ENCODE results near the gene EFNA5. TPM values are rescaled to one million over a fixed set of nuclear protein-coding genes. Genes with fewer than 3 reads are reported as not detected.

The EFNA5 gene
- total RNA-seq, 1 experiment from 2014 or later: 42.7 TPM

GRCh38 chr5:107460789-107461188 lies 209.9 kb downstream of the EFNA5 start:
- H3K4me3 ChIP-seq: no peak overlapping the region
- no peak overlapping the region for H3K4me2 ChIP-seq
- ChIA-PET POLR2A (ENCODE audit: unreplicated experiment) (interaction anchor here (0.7 kb wide), 1 partner anchor 8 kb away, joined by 3 read pairs; no protein-coding TSS in a partner anchor), CTCF (no interaction called here)
- H3K27me3 ChIP-seq (ENCODE audit: insufficient read depth, low read depth): no peaks in the 10 kb centered on the region
- peaks cover 8% of the 10 kb centered on the region; the same call in 1 of the 2 replicates for H3F3A ChIP-seq (ENCODE audit: insufficient read depth, low read depth)
- H2AFZ ChIP-seq: no peak overlapping the region
- intact Hi-C loops (cut with micrococcal nuclease; ENCODE audit: unreplicated experiment): no loop called here
- no peak for DNase-seq
- peaks cover 43% of the 10 kb centered on the region for H3K4me1 ChIP-seq (replicated peaks; ENCODE audit: insufficient read depth)
- H3K27ac ChIP-seq: no peak overlapping the region
- H3K36me3 ChIP-seq (ENCODE audit: low read depth): 0 out of 2 replicates have a peak, but pooled peaks cover 4% of the 10 kb centered on the region
- no peak for TF ChIP-seq EZH2 (IDR thresholded peaks at IDR 0.05; ENCODE audit: low read depth)
- no peak for TF ChIP-seq CTCF (conservative IDR thresholded peaks at IDR 0.05)
- peaks cover 100% of the 10 kb centered on the region for H3K79me2 ChIP-seq (ENCODE audit: low read depth)
- H3K9me3 ChIP-seq (ENCODE audit: insufficient read depth, low read depth): no peaks in the 10 kb centered on the region; the same call in 1 of the 2 replicates
- H3K9me2 ChIP-seq (ENCODE audit: insufficient read depth): no peaks in the 10 kb centered on the region
- BruUV-seq (replicated peaks): no TSS peak
- H4K20me1 ChIP-seq (ENCODE audit: insufficient read depth): no peaks in the 10 kb centered on the region

- H3K4me3 ChIP-seq: no peak overlapping the region
- H4K20me1 ChIP-seq (ENCODE audit: insufficient read depth): no peaks in the 10 kb centered on the region
- H3K27ac ChIP-seq: no peak overlapping the region
- POLR2A ChIA-PET (ENCODE audit: unreplicated experiment): no interaction called here
- intact Hi-C loops (cut with micrococcal nuclease; ENCODE audit: unreplicated experiment): no loop called here
- peaks cover 20% of the 10 kb centered on the region; the same call in 1 of the 2 replicates for H3F3A ChIP-seq (ENCODE audit: insufficient read depth, low read depth)
- no peaks in the 10 kb centered on the region for H3K36me3 ChIP-seq (ENCODE audit: low read depth)
- no peak overlapping the region for H2AFZ ChIP-seq
- CTCF ChIA-PET: no interaction called here
- no peak overlapping the region for H3K4me2 ChIP-seq
- H3K27me3 ChIP-seq (ENCODE audit: insufficient read depth, low read depth): no peaks in the 10 kb centered on the region
- H3K9me2 ChIP-seq (ENCODE audit: insufficient read depth): no peaks in the 10 kb centered on the region
- no peak for TF ChIP-seq CTCF (conservative IDR thresholded peaks at IDR 0.05)
- no peak for DNase-seq
- no peaks in the 10 kb centered on the region; the same call in 1 of the 2 replicates for H3K9me3 ChIP-seq (ENCODE audit: insufficient read depth, low read depth)
- H3K4me1 ChIP-seq (replicated peaks; ENCODE audit: insufficient read depth): peaks cover 45% of the 10 kb centered on the region
- peaks cover 99% of the 10 kb centered on the region for H3K79me2 ChIP-seq (ENCODE audit: low read depth)
- no TSS peak for BruUV-seq (replicated peaks)
Measured at GRCh38 chr5:107459605-107460004, 211.1 kb downstream of the EFNA5 start.

- no peaks in the 10 kb centered on the region; the same call in 1 of the 2 replicates for H3K9me3 ChIP-seq (ENCODE audit: insufficient read depth, low read depth)
- no peak overlapping the region for H2AFZ ChIP-seq
- no TSS peak for BruUV-seq (replicated peaks)
- intact Hi-C loops (cut with micrococcal nuclease; ENCODE audit: unreplicated experiment): no loop called here
- DNase-seq: no peak
- no peak overlapping the region for H3K4me2 ChIP-seq
- no peak overlapping the region for H3K4me3 ChIP-seq
- peaks cover 53% of the 10 kb centered on the region for H3K4me1 ChIP-seq (replicated peaks; ENCODE audit: insufficient read depth)
- POLR2A ChIA-PET (ENCODE audit: unreplicated experiment): interaction anchor here (0.5 kb wide), 1 partner anchor 214 kb away, joined by 18 read pairs; no protein-coding TSS in a partner anchor
- CTCF ChIA-PET: no interaction called here
- H3K27me3 ChIP-seq (ENCODE audit: insufficient read depth, low read depth): no peaks in the 10 kb centered on the region
- H3K36me3 ChIP-seq (ENCODE audit: low read depth): no peaks in the 10 kb centered on the region
- no peak overlapping the region for H3K27ac ChIP-seq
- no peaks in the 10 kb centered on the region for H4K20me1 ChIP-seq (ENCODE audit: insufficient read depth)
- H3F3A ChIP-seq (ENCODE audit: insufficient read depth, low read depth): peaks cover 22% of the 10 kb centered on the region; the same call in 1 of the 2 replicates
- no peak for TF ChIP-seq EZH2 (IDR thresholded peaks at IDR 0.05; ENCODE audit: low read depth)
- TF ChIP-seq CTCF (conservative IDR thresholded peaks at IDR 0.05): no peak
- no peaks in the 10 kb centered on the region for H3K9me2 ChIP-seq (ENCODE audit: insufficient read depth)
- H3K79me2 ChIP-seq (ENCODE audit: low read depth): peaks cover 99% of the 10 kb centered on the region
Measured at GRCh38 chr5:107458322-107458721, 212.4 kb downstream of the EFNA5 start.

Measured in PC-9 (cell line).